ENCODE measurements around the gene MLXIPL. TPM values are rescaled to one million over a fixed set of nuclear protein-coding genes. Genes with fewer than 3 reads are reported as not detected.
A peak's percentile ranks its signal among the peaks of the same experiment; 100 is the strongest.

MLXIPL gene
- total RNA-seq, 1 donor from 2014 or later = 11.1 TPM

- H3K27ac ChIP-seq = no peak overlapping the region
- TF ChIP-seq CTCF (IDR thresholded peaks at IDR 0.05) = no peak
- H3K4me3 ChIP-seq = no peak overlapping the region
- no peaks in the 10 kb centered on the region for H3K9me3 ChIP-seq
- H3K27me3 ChIP-seq = peaks cover 30% of the 10 kb centered on the region
- DNase-seq = no peak
- H3K36me3 ChIP-seq = no peaks in the 10 kb centered on the region
- ATAC-seq = no peak
- intact Hi-C loops (cut with DNase I) = no loop called here
- H3K4me1 ChIP-seq = peaks cover 3% of the 10 kb centered on the region
Measured at GRCh38 chr7:73646785-73647724, 22.7 kb upstream of the MLXIPL start.

GRCh38 chr7:73645643-73646174, 21.4 kb upstream of the MLXIPL start:
- intact Hi-C loops (cut with DNase I) = no loop called here
- peak; percentile 10 for ATAC-seq
- Histone ChIP-seq H3K27ac (no peak overlapping the region), H3K27me3 (peaks cover 23% of the 10 kb centered on the region), H3K36me3 (no peaks in the 10 kb centered on the region), H3K9me3 (no peaks in the 10 kb centered on the region), H3K4me1 (peaks cover 3% of the 10 kb centered on the region), H3K4me3 (no peak overlapping the region)
- DNase-seq = no peak
- no peak for TF ChIP-seq CTCF (IDR thresholded peaks at IDR 0.05)

GRCh38 chr7:73644688-73645286, 20.5 kb upstream of the MLXIPL start:
- H3K27me3 ChIP-seq = peaks cover 21% of the 10 kb centered on the region
- TF ChIP-seq CTCF (IDR thresholded peaks at IDR 0.05) = no peak
- no peak overlapping the region for H3K27ac ChIP-seq

GRCh38 chr7:73642834-73643233, 18.5 kb upstream of the MLXIPL start:
- Histone ChIP-seq H3K36me3 (no peaks in the 10 kb centered on the region), H3K4me1 (peaks cover under 1% of the 10 kb centered on the region), H3K27ac (no peak overlapping the region), H3K4me3 (no peak overlapping the region), H3K27me3 (peaks cover 13% of the 10 kb centered on the region), H3K9me3 (no peaks in the 10 kb centered on the region)
- no peak for ATAC-seq
- no peak for DNase-seq
- no peak for TF ChIP-seq CTCF (IDR thresholded peaks at IDR 0.05)
- intact Hi-C loops (cut with DNase I) = no loop called here

More at GRCh38 chr7:73644688-73645286, 20.5 kb upstream of the MLXIPL start:
- DNase-seq = no peak
- Histone ChIP-seq H3K36me3 (no peaks in the 10 kb centered on the region), H3K9me3 (no peaks in the 10 kb centered on the region), H3K4me1 (peaks cover 3% of the 10 kb centered on the region), H3K4me3 (no peak overlapping the region)
- ATAC-seq = no peak
- intact Hi-C loops (cut with DNase I) = no loop called here

GRCh38 chr7:73638911-73639310, 14.6 kb upstream of the MLXIPL start:
- H3K4me3 ChIP-seq = no peak overlapping the region
- intact Hi-C loops (cut with DNase I) = no loop called here

More at GRCh38 chr7:73638911-73639310, 14.6 kb upstream of the MLXIPL start:
- Histone ChIP-seq H3K9me3 (no peaks in the 10 kb centered on the region), H3K27me3 (peaks cover 9% of the 10 kb centered on the region), H3K4me1 (no peaks in the 10 kb centered on the region), H3K27ac (no peak overlapping the region), H3K36me3 (no peaks in the 10 kb centered on the region)
- TF ChIP-seq CTCF (IDR thresholded peaks at IDR 0.05) = no peak
- DNase-seq (no peak), ATAC-seq (no peak)

Measured in upper lobe of right lung (tissue), 1 donor.